OCI-LY1 (cell line): ENCODE measurements around the gene DNAJC30.

ENCODE experiments used
- EZH2 ChIP-seq: fragments of 200-600 bp; sonication (generic), shearing (Covaris generic); IDR thresholded peaks from 2 replicates; pipeline ENCODE4 v1.8.0; 2017; ENCODE audit warnings: borderline replicate concordance, mixed run types, mild to moderate bottlenecking, antibody characterized with exemption, low read length, moderate library complexity, mixed read lengths
- TF ChIP-seq, protein P1 (sequence below): fragments of 200-600 bp; sonication (generic), shearing (Covaris generic); IDR thresholded peaks from 2 replicates; pipeline ENCODE4 v1.5.1; 2017; ENCODE audit warnings: mild to moderate bottlenecking, antibody characterized with exemption, low read length, moderate library complexity, mixed read lengths

DNA sequence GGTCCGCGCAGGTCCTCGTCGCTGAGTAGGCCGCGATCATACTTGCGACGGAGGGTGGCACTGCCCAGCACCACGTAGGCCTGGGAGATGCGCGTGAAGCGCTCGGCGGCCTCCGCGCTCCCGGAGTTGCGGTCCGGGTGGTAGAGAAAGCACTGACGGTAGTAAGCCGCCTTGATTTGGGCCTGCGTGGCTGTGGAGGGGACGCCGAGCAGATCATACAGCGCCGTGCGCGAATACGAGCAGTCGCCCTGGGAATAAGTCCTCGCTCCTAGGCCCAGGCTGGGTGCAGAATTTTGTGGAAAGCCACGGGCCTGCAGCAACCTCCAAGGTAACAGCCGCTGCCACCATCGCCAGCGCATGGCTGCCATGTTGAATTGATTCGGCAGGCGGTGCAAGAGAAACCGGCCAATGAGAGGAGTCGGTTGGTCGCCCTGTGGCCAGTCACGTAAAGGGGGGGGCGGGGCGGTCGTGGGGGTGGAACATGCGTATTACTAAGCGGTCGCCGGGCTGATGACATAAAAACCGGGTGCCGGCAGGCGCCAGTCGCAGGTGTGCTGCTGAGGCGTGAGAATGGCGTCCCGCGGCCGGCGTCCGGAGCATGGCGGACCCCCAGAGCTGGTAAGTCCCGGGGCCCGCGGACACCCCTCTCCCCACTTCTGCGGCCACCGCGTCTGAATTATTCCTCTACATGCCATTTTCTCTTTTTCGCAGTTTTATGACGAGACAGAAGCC lies at the start of gene DNAJC30, which contains the start of gene BUD23:
- TF ChIP-seq, protein P1, sequence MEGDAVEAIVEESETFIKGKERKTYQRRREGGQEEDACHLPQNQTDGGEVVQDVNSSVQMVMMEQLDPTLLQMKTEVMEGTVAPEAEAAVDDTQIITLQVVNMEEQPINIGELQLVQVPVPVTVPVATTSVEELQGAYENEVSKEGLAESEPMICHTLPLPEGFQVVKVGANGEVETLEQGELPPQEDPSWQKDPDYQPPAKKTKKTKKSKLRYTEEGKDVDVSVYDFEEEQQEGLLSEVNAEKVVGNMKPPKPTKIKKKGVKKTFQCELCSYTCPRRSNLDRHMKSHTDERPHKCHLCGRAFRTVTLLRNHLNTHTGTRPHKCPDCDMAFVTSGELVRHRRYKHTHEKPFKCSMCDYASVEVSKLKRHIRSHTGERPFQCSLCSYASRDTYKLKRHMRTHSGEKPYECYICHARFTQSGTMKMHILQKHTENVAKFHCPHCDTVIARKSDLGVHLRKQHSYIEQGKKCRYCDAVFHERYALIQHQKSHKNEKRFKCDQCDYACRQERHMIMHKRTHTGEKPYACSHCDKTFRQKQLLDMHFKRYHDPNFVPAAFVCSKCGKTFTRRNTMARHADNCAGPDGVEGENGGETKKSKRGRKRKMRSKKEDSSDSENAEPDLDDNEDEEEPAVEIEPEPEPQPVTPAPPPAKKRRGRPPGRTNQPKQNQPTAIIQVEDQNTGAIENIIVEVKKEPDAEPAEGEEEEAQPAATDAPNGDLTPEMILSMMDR = no peak
- TF ChIP-seq EZH2 = no peak
